ENCODE results near the gene ARHGAP22.

ARHGAP22 gene

DNA sequence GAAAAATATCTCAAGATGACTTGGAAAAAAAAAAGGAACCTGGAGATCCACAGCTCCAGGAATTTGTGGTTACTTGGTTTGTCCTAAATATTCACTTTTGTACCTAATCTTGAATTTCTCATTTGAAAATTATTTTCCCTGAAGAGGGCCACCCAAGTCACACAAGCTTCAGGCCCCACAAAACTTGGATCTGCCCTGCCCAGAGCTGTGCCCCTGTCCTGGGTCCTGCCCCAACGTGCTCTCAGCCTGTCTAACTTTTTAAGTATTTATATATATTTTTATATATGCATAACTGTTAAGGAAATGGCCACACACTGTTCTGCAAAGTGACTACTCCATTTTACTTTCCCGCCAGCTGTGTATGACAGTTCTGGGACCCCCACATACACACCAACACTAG is 123.5 kb downstream of the ARHGAP22 start:
- DNase-seq (ENCODE audit: extremely low read depth, low read depth): no peak
- no peak overlapping the region for H3K4me3 ChIP-seq (replicated peaks; ENCODE audit: low read depth, low read length)
- TF ChIP-seq, protein P1, sequence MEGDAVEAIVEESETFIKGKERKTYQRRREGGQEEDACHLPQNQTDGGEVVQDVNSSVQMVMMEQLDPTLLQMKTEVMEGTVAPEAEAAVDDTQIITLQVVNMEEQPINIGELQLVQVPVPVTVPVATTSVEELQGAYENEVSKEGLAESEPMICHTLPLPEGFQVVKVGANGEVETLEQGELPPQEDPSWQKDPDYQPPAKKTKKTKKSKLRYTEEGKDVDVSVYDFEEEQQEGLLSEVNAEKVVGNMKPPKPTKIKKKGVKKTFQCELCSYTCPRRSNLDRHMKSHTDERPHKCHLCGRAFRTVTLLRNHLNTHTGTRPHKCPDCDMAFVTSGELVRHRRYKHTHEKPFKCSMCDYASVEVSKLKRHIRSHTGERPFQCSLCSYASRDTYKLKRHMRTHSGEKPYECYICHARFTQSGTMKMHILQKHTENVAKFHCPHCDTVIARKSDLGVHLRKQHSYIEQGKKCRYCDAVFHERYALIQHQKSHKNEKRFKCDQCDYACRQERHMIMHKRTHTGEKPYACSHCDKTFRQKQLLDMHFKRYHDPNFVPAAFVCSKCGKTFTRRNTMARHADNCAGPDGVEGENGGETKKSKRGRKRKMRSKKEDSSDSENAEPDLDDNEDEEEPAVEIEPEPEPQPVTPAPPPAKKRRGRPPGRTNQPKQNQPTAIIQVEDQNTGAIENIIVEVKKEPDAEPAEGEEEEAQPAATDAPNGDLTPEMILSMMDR (IDR thresholded peaks at IDR 0.05; ENCODE audit: low read depth, low read length, missing control alignments): no peak

DNA sequence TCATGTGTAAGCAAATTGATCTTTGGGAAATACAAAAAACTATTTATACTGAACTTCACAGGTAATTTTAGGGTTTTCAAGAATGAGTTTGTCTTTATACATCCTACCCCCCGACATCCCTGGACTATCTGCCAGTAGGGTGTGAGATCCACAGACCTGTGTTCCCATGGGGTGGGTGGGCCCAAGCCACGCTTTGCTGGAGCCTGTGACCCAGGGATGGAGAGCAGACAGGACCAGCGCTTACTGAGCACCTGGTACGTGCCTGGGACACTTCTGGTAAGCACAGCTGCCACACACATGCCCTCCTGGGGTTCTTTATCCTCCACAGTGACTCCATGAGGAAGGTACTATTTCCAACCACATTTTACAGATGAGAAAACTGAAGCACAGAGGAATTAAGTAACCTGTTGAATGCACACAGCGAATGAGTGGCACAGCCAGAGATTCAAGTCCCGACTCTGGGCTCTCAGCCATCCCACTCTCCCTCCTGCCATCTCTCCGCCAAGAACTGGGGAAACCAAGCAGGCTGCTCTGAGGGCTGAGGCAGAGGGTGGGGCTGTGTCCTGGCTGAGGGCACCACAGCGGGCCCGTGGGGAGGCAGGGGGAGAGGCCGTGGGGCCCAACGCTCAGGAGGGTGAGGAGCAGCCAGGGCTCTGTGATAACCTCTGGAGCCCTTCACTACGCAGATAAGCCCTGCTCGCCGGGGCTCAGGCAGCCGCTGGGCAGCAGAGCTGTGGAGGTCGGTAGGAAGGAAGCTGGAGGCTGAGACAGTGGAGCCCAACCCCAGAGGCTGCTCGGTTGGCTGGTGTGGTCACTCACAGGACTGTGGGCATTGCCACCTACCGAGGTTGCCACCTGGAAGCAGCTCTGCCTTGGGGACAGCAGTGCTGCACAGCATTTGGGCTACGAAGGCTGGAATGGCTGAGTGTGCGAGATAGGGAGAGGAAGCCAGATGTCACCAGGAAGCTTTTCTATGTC is 124.2 kb downstream of the ARHGAP22 start:
- H3K4me3 ChIP-seq (replicated peaks; ENCODE audit: low read depth, low read length): no peak overlapping the region
- TF ChIP-seq, protein P1 (IDR thresholded peaks at IDR 0.05; ENCODE audit: low read depth, low read length, missing control alignments): no peak
- no peak for DNase-seq (ENCODE audit: extremely low read depth, low read depth)

DNA sequence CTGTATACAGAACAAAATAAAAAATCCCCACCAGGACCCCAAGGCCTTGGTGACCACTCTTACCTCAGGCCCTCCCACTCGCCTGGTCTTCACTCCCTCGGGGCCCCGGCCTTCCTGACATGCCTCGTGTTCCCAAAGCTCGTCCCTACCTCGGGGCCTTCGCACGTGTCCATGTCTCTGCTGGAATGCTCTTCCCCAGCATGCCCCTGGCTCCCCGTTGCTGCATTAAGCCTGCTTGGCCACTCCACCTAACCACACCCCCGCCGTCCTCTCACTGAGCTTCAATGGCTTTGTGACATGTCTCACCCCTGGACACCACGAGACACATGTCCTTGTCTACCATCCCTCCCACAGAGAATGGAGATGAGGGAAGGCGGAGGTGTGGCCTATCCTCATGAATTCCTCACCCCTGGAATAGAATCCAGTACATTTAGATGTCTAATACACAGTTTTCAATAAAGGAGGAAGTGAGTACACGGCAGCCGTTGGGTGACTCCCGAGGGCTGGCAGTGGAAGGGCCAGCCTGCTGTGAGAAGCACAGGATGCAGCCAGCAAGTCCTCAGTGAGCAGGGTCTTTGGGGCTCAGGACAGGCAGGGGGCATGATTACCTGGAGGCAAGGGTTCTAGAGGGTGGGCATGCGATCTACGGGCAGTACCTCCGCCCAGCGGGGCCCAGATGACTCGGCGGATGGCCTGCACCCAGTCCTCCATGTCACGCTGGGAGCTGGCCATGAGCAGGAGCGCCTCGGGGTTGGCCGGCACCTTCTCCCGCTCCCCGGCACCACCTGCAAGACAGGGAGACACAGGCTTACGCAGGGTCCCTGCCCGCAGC is 125.7 kb downstream of the ARHGAP22 start:
- TF ChIP-seq, protein P1 (IDR thresholded peaks at IDR 0.05; ENCODE audit: low read depth, low read length, missing control alignments): no peak
- DNase-seq (ENCODE audit: extremely low read depth, low read depth): no peak
- H3K4me3 ChIP-seq (replicated peaks; ENCODE audit: low read depth, low read length): no peak overlapping the region

DNA sequence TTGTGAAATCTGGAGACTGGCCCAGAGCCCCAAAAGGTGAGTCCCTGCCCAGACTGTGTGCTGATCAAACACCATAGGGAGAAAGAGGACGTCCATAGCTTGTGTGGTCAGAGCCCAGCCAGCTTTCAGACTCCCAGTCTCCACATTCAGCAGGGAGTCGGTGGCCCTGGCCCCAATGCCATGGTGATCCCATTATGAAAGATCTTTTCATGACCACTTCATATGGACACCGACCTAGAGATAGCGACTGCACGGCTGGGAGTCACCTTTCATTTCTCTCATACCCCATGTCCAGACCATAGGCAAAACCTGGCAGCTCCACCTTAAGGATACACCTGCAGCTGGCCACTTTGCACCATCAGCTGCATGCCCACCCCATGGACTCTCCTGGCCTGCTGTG is 126.4 kb downstream of the ARHGAP22 start:
- H3K4me3 ChIP-seq (replicated peaks; ENCODE audit: low read depth, low read length): no peak overlapping the region
- TF ChIP-seq, protein P1 (IDR thresholded peaks at IDR 0.05; ENCODE audit: low read depth, low read length, missing control alignments): no peak
- DNase-seq (ENCODE audit: extremely low read depth, low read depth): no peak

DNA sequence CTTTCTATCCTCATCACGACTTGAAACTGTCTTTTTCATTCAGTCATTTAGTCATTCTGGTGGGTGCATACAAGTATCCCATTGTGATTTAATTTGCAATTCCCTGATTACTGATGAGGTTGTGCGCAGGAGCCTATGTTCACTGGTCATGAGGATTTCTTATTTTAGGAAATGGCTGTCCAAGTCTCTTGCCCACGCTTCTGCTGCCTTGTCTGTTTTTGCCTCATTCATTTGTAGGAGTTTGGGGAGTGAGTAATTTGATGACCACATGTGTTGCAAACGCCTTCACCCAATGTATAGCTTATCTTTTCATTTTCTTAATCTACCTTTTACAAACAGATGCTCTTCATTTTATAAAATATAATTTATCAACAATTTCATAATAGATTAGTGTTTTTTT is 127.3 kb downstream of the ARHGAP22 start:
- no peak overlapping the region for H3K4me3 ChIP-seq (replicated peaks; ENCODE audit: low read depth, low read length)
- no peak for DNase-seq (ENCODE audit: extremely low read depth, low read depth)
- TF ChIP-seq, protein P1 (IDR thresholded peaks at IDR 0.05; ENCODE audit: low read depth, low read length, missing control alignments): no peak

DNA sequence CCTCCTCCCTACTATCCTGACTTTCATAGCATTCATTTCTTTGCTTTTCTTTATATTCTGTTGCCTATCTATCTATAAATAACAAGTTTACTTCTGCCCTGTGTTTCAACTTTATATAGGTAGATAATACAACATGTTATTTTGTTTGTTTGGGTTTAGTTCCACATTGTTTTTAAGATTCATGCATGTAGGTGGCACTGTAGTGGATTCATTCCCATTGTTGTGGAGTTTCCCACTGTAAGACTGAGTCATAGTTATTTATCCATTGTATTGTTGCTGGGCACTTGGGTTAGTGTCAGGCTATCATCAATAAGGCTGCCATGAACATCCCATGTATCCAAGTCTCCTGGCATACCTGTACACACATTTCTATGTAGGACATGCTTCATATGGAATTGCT is 127.7 kb downstream of the ARHGAP22 start:
- H3K4me3 ChIP-seq (replicated peaks; ENCODE audit: low read depth, low read length): no peak overlapping the region
- TF ChIP-seq, protein P1 (IDR thresholded peaks at IDR 0.05; ENCODE audit: low read depth, low read length, missing control alignments): no peak
- no peak for DNase-seq (ENCODE audit: extremely low read depth, low read depth)

Measured in HFF-Myc (cell line).